Stimulated activated CD4-positive, alpha-beta T cell treated with anti-CD3 and anti-CD28 coated beads, Interleukin-1b, Interleukin-23, amount 100 ng/mL, for 48 hours (primary cell): ENCODE results near the gene MAFF.

Experiments
- DNase-seq: peaks from one replicate; pipeline ENCODE4 v3.0.0-alpha.2; 2020

Gene MAFF

DNA sequence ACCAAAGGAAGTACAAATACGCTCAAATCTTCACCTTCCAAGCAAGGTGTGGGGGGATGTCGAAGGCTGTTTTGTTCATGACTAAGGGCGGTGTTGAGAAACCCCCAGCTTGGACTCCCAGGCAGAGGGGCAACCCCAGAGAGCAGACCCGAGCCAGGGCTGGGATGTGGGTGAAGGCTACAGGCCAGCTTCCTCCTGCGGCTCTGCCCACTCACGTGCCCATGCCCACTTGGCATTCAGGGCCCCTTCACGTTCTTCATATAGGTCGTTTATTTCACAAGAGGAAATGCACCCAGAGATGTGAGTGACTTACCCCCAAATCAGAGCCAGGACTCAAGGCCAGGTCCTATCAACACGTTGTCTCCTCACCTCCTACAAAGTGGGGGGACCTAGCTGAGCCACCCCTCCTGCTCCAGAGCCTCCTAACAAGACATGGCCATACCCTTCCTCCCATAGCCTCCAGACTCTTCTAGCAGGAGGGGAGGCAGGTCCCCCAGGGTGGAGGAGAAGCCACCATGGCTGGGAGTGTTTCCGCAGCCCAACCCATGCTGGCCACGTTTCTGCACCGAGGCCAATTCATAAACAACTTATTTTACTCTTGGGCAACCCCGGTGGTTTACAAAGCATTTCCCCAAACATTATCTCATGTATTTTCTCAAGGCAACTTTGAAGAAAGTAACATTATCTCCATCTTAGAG lies 49.0 kb downstream of the MAFF start:
- no peak for DNase-seq

DNA sequence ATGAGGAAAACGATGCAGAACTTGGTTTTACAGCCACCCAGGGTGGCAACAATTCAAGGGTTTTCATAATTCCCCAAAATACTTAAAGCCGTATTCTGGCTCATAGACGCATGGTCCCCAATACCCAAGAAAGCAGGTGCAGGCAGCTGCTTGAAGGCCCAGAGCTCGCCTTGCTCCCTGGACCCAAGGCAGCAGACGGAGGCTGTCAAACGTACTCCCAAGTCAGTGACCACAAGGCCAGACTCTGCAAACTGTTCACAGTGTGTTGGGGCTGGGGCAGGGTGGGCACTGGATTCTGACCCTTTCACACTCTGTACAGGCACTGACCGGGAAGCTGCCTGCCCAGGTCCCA lies 49.5 kb downstream of the MAFF start:
- DNase-seq: no peak

DNA sequence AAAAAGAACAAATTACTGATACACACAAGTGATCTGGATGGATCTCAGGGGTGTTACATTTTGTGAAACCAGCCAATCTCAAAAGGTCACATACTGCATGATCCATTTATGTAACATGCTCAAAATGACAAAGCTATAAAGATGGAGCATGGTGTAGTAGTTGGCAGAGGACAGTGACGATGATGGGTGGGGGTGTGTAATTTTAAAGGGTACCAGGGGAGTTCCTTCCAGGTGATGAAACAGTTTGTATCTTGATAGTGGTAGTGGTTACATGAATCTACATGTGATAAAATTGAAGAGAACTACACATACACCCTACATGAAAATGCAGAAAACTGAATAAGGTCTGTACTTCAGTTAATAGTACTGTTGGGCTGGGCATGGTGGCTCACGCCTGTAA lies 53.9 kb downstream of the MAFF start:
- DNase-seq: no peak

DNA sequence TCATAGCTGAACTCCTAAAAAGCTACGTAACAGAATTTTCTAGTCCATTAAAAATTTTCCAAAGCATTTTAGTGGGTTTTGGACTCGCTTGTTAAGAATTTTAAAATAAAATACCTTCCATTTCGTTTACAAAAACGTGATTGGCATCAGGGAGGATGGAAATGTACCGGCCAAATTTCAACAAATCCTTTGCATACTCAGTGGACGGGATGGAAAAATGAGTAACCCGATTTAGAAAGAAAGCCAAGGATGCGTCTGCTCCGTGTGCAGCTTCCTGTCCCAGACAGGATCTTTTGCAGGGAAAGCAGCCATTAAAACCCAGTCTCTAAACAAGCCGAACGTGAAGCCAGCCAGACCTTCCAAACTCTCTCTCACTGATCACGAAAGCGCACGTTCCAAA lies 55.4 kb downstream of the MAFF start:
- no peak for DNase-seq

DNA sequence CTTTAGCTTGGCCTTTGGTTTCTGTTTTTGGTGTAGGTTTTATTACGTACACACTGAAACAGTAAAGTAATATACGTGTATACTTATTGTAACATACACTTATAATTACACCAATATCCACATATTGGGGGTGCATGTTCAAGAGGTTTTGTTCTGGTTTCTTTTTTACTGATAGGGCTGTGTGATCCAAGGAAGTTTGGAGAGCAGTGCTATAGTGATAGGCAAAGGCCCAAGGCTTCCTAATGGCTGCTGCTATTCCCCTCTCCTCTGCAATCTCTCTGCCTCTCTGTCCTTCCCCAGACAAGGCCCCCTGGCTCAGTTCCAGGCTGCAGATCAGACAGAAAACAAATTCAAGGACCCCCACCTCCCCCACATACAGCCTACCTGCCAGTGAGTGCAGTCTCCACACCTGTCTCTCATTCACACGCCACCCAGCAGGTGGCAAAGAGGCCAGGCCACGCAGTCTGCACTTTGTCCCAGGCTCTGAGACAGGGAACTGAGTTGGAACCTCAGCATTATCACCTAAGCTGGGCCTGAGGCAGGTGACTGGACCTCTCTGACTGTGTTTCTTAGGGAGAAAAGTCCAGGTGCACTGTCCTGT lies 56.0 kb downstream of the MAFF start:
- DNase-seq: no peak

DNA sequence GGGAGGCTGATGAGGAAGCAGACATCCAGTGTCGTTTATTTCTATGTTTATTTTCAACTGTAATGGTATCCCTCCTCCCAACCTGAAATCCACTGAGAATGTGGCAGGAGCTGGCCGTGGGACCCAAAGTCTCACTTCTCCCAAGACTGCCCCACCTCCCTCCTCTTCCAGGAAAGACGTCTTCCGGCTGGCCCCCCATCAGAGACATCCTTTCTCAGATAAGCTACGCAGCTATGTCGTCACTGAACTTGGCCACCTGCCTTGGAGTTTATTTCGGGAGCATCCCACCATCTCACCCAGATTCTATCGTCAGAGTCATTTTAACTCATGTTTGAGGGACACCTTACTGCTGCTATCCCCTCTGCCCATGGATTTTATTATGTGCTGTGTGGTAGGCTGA lies 57.1 kb downstream of the MAFF start:
- no peak for DNase-seq

DNA sequence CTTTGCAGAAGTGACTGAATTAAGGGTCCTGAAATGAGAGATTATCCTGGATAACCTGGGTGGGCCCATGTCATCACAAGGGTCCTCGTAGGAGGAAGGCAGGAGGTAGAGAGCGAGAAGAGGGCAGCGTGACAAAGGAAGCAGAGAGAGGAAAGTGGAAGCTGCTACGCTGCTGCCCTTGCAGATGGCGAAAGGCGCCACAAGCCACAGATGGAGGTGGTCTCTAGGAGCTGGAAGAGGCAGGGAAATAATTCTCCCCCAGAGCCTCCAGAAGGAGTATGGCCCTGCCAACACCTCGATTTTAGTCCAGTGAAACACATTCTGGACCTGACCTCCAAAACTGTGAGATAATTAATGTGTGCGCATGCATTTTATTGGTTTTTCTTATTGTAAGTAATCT lies 57.6 kb downstream of the MAFF start:
- no peak for DNase-seq

DNA sequence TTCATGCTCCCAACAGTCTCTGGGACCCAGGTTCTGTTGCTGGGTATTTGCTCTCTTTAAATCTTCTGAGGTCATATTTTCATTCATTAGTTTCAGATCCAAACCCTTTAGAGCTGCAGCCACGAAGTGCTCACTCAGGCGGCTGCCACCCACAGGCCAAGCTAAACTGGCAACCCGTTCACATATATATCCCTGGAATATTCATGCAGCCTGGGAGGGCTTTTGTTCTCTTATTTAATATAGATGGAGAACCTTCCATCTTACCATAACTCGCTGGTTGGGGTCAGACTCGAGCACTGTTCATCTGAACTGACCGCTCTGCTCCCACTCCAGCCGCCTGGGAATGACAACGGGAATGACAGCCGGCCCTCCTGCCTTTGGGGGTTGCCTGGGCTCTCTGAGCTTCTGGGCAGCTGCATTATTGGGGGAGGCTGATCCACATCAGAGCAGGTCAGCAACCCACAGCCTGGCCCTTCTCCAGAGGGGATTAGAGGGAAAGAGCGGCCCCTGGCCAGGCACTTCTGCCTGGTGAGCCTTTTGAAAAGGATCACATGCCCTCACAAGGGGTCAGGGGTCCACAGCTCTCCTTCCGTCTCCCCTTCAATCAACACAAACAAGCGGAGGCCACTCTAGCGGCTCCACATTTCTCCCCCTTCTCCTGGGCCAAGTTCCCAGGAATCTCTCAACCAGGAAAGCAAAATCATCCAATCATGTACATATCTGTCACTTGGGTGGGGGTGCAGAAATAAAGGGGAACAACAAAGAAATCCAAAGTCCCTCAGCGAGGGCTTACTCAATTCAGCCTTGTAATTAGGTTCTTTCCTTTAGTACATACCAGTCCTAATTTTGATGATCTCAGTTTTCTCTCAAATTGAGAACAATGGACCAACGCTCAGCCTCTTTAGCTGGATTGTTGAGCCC lies 59.2 kb downstream of the MAFF start:
- DNase-seq: no peak

DNA sequence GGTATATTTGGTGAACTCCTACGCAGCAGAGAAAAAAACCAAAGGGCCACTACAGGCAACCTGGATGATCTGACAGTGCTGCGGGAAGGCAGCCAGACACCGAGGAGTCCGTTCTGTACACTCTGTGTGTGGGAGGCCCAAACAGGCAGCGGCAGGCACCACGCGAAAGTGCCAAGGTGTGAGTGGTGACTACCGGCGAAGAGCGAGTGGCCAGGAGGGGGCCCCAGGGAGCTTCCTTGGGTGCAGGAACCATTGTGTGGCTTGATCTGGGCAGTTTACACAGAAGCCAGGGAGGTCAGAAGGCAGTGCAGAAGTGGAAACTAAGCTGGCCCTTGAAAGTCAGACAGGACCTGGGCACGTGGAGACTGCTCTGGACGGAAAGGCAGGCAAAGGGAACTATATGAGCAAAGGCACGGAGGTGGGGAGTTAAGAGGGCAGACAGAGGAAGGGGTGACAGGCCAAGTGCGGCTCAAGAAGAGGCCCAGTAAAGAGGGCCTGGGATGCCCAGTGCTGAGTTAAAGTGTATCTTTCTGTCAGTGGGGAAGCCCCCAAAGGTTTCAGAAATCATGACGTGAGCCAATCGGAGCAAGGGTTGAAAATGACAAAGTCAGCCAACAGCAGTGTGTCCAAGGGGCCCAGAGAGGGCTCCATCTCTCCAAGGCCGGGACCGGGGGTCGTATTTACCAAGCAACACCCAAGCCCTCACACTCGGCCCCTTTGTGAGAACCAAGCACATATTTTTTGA lies 60.4 kb downstream of the MAFF start:
- DNase-seq: peak; percentile 43

DNA sequence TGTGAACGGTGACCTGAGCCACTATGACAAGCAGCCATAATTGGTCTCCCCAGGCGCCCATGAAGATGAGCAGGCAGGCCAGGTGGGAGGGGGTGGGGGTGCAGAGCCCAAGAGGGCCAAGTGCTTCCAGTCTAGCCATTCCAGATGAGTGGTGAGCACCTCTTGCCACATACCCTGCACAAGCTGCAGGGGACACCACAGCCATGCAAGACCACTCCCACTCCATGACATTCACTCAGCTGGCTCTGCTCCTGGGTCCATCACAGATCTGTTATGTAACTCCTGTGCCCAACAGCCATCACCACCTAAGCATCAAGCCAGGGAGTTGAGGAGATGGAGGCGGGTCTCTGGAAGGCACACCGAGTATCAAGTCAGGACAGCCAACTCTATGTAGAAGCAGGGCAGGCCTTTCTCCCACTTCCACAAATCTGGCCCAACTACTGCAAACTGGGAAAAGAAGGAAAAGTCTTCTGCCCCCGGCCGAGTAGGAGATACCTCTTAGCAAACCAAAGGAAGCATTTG lies 62.6 kb downstream of the MAFF start:
- DNase-seq: no peak
